ENCODE data around the gene SOX3.

SOX3 gene

DNA sequence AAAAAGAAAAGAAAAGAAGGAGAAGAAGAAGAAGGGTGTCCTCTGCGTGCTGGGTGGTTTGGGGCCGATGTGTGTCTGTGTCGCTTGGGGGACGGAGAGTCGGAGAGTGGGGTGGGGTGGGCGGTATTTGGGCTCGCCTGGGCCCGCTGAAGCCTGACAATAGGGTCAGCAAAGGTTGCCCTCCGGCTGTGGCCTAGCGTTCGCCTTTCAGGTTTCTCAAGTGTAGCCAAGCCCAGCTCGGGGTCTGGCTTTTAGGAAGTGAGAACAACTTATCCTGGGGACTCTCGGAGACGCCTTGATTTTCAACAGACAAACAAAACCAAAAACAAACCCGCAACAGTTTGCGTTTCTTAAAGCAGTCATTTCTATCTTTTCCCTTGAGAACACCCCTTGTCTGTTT, 4.1 kb upstream of the SOX3 start:
- TF ChIP-seq CTBP1 (IDR thresholded peaks at IDR 0.05; ENCODE audit: borderline replicate concordance) (no peak), ELF4 (IDR thresholded peaks at IDR 0.05) (no peak), FOXM1 (IDR thresholded peaks at IDR 0.05; ENCODE audit: borderline replicate concordance) (no peak), SUZ12 (IDR thresholded peaks at IDR 0.05) (no peak), ZNF384 (IDR thresholded peaks at IDR 0.05) (no peak), LEF1 (IDR thresholded peaks at IDR 0.05; ENCODE audit: borderline replicate concordance) (no peak), TARDBP (IDR thresholded peaks at IDR 0.05) (no peak), FOXK2 (IDR thresholded peaks at IDR 0.05) (no peak), FOXA1 (IDR thresholded peaks at IDR 0.05) (no peak), PKNOX1 (IDR thresholded peaks at IDR 0.05) (no peak), HDGF (IDR thresholded peaks at IDR 0.05; ENCODE audit: borderline replicate concordance) (no peak), L3MBTL2 (conservative IDR thresholded peaks at IDR 0.05) (no peak), ARNT (IDR thresholded peaks at IDR 0.05) (no peak), SP1 (IDR thresholded peaks at IDR 0.05) (no peak), NFRKB (IDR thresholded peaks at IDR 0.05) (no peak), BHLHE40 (IDR thresholded peaks at IDR 0.05; ENCODE audit: borderline replicate concordance) (no peak)
- DNase-seq (ENCODE audit: extremely low spot score), result no peak
- CTCF ChIA-PET, result interaction anchor here (2.5 kb wide), 1 partner anchor 452 kb away, joined by 14 read pairs; no protein-coding TSS in a partner anchor
- POLR2A ChIA-PET, result no interaction called here

DNA sequence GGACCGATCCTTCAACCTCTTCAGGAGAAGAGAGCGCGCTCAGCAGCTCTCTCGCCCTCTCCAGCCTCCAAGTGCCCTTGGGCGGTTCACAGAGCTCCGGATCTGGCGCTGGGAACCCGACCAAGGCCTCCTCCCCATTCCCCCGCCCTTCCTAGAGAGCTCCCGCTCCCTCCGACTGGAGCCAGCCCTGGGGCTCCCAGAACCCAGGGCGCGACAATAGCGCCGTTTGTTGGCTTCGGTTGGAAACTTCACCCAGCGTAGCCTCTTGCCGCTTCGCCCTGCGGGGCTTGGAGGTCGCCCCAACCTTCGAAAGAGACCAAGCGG, 3.1 kb upstream of the SOX3 start:
- POLR2A ChIA-PET, result no interaction called here
- peak; percentile 66 for DNase-seq (ENCODE audit: extremely low spot score)
- no peak for TF ChIP-seq ELF4 (IDR thresholded peaks at IDR 0.05)
- TF ChIP-seq CTBP1 (IDR thresholded peaks at IDR 0.05; ENCODE audit: borderline replicate concordance), result no peak
- no peak for TF ChIP-seq ARNT (IDR thresholded peaks at IDR 0.05)
- TF ChIP-seq BHLHE40 (IDR thresholded peaks at IDR 0.05; ENCODE audit: borderline replicate concordance), result no peak
- no peak for TF ChIP-seq FOXK2 (IDR thresholded peaks at IDR 0.05)
- TF ChIP-seq L3MBTL2 (conservative IDR thresholded peaks at IDR 0.05), result no peak
- TF ChIP-seq HDGF (IDR thresholded peaks at IDR 0.05; ENCODE audit: borderline replicate concordance), result no peak
- TF ChIP-seq PKNOX1 (IDR thresholded peaks at IDR 0.05), result no peak
- no peak for TF ChIP-seq NFRKB (IDR thresholded peaks at IDR 0.05)
- no peak for TF ChIP-seq SP1 (IDR thresholded peaks at IDR 0.05)
- TF ChIP-seq SUZ12 (IDR thresholded peaks at IDR 0.05), result no peak
- TF ChIP-seq TARDBP (IDR thresholded peaks at IDR 0.05), result no peak
- TF ChIP-seq ZNF384 (IDR thresholded peaks at IDR 0.05), result no peak
- no peak for TF ChIP-seq FOXA1 (IDR thresholded peaks at IDR 0.05)
- no peak for TF ChIP-seq LEF1 (IDR thresholded peaks at IDR 0.05; ENCODE audit: borderline replicate concordance)
- TF ChIP-seq FOXM1 (IDR thresholded peaks at IDR 0.05; ENCODE audit: borderline replicate concordance), result no peak
- CTCF ChIA-PET, result interaction anchor here (0.5 to 2.5 kb wide), 12 partner anchors 9 to 458 kb away, joined by 3 to 14 read pairs (median 4); no protein-coding TSS in a partner anchor

DNA sequence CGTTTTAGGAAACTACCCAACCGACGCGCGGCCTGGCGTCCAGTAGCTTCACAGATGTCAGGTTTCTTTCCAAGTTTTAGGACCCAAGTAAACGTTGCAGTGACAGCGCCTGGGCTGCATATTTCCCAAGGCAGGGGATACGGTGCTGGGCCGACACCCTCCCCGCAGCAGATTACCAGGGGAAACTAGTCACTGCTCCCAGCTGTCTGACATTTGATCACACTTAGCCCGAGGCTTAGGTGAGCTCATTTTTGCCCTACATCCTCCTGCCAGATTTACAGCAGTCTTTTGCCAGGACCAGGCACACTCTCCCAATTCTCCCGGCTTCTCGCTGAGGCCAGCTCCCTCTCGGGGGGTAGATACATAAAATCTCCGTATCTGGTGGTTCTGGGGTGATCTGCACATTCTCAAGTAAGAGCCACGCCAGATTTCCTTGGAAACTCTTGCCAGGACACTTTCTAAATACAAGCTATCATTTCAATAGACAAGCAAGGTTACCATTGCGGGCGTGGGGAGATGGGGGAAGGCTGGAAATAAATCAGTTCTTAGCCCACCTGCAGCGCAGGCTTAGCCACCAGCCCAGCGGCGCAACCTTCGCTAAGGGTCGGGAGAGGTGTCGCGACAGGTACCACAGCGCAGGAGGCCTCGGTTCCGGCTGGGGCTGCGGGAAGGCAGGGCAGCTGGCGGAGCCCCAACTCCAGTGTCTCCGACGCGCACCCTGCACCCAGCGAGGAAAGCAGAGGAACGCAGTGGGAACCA, 2.5 kb upstream of the SOX3 start:
- ChIA-PET CTCF (interaction anchor here (0.5 to 2.5 kb wide), 13 partner anchors 9 to 457 kb away, joined by 3 to 14 read pairs (median 3); no protein-coding TSS in a partner anchor), POLR2A (interaction anchor here (0.5 kb wide), 1 partner anchor 18 kb away, joined by 3 read pairs; no protein-coding TSS in a partner anchor)
- peak; percentile 38 for DNase-seq (ENCODE audit: extremely low spot score)
- TF ChIP-seq ARNT (IDR thresholded peaks at IDR 0.05), result no peak
- TF ChIP-seq FOXM1 (IDR thresholded peaks at IDR 0.05; ENCODE audit: borderline replicate concordance), result no peak
- no peak for TF ChIP-seq LEF1 (IDR thresholded peaks at IDR 0.05; ENCODE audit: borderline replicate concordance)

GRCh38 chrX:140505421-140506337, 810 bp upstream of the SOX3 start:
- TF ChIP-seq L3MBTL2 (conservative IDR thresholded peaks at IDR 0.05), result no peak
- no peak for TF ChIP-seq ZNF384 (IDR thresholded peaks at IDR 0.05)
- no peak for TF ChIP-seq CTBP1 (IDR thresholded peaks at IDR 0.05; ENCODE audit: borderline replicate concordance)
- no peak for TF ChIP-seq FOXM1 (IDR thresholded peaks at IDR 0.05; ENCODE audit: borderline replicate concordance)
- no peak for TF ChIP-seq PKNOX1 (IDR thresholded peaks at IDR 0.05)
- no peak for TF ChIP-seq TARDBP (IDR thresholded peaks at IDR 0.05)
- TF ChIP-seq ELF4 (IDR thresholded peaks at IDR 0.05), result no peak
- TF ChIP-seq ARNT (IDR thresholded peaks at IDR 0.05), result no peak
- TF ChIP-seq FOXK2 (IDR thresholded peaks at IDR 0.05), result no peak
- no peak for TF ChIP-seq SP1 (IDR thresholded peaks at IDR 0.05)
- no peak for TF ChIP-seq HDGF (IDR thresholded peaks at IDR 0.05; ENCODE audit: borderline replicate concordance)
- no peak for TF ChIP-seq BHLHE40 (IDR thresholded peaks at IDR 0.05; ENCODE audit: borderline replicate concordance)
- no peak for DNase-seq (ENCODE audit: extremely low spot score)
- ChIA-PET POLR2A (no interaction called here), CTCF (no interaction called here)

DNA sequence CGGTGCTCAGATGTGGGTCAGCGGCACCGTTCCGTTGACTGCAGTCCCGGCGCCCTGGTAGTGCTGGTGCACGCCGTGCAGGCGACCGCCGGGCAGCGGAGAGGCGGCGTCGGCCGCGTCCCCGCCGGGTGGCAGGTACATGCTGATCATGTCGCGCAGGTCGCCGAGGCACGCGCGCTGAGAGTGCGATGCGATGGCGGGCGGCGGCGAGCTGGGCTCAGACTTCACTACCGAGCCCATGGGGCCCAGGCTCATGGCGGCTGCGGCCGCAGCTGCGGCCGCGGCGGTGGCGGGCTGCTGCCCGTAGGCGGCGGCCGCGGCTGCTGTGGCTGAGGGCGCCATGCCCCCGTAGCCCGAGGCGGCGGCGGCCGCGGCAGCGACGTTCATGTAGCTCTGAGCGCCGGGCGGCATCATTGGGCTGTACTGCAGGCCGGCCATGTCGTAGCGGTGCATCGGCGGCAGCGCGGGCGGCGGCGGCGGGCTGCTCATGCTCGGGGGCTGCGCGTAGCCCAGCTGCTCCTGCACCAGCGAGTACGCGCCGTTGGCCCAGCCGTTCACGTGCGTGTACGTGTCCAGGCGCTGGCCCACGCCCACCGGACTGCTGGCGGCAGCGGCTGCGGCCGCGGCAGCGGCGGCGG, 1.0 kb downstream of the SOX3 start:
- DNase-seq (ENCODE audit: extremely low spot score), result peak; percentile 37

More for the DNA sequence above, 1.0 kb downstream of the SOX3 start:
- CTCF ChIA-PET, result interaction anchor here (1.2 kb wide), 1 partner anchor 458 kb away, joined by 3 read pairs; no protein-coding TSS in a partner anchor
- TF ChIP-seq FOXA1 (IDR thresholded peaks at IDR 0.05) (no peak), FOXM1 (IDR thresholded peaks at IDR 0.05; ENCODE audit: borderline replicate concordance) (no peak), FOXK2 (IDR thresholded peaks at IDR 0.05) (no peak), PKNOX1 (IDR thresholded peaks at IDR 0.05) (no peak), NFRKB (IDR thresholded peaks at IDR 0.05) (no peak), L3MBTL2 (conservative IDR thresholded peaks at IDR 0.05) (no peak; the same call in 1 of the 2 replicates), HDGF (IDR thresholded peaks at IDR 0.05; ENCODE audit: borderline replicate concordance) (no peak), TARDBP (IDR thresholded peaks at IDR 0.05) (no peak), ARNT (IDR thresholded peaks at IDR 0.05) (no peak), ZNF384 (IDR thresholded peaks at IDR 0.05) (no peak), CTBP1 (IDR thresholded peaks at IDR 0.05; ENCODE audit: borderline replicate concordance) (no peak), SP1 (IDR thresholded peaks at IDR 0.05) (no peak), SUZ12 (IDR thresholded peaks at IDR 0.05) (no peak)
- POLR2A ChIA-PET, result interaction anchor here (1.2 kb wide), 1 partner anchor 19 kb away, joined by 3 read pairs; no protein-coding TSS in a partner anchor
